ENCODE measurements around the gene UBASH3B.
"Not testable (repeated sequence)": the region's sequence is repeated elsewhere in the genome, so short reads cannot be mapped to it uniquely, and the experiment has no call there.

- not testable (repeated sequence) for TF ChIP-seq POLR2A, CTCF, EP300 (IDR thresholded peaks at IDR 0.05)
Measured at GRCh38 chr11:122607162-122607561, 48.4 kb upstream of the UBASH3B start.

Data from gastroesophageal sphincter (tissue), 3 donors.